GM12878 (cell line): Measurements from ENCODE around the gene MCM5. TPM values are rescaled to one million over a fixed set of nuclear protein-coding genes. Genes with fewer than 3 reads are reported as not detected.

Source experiments
- polyA plus RNA-seq, 11 experiments: library from polyadenylated mRNA; depleted of rRNA in 4 of 11; unstranded in 6 of 11; stranded (reverse) in 5 of 11; fragments of >200 nt; fragmentation: Nextera tagmentation in 4 of 11; fragmentation: Illumina TruSeq in 1 of 11; extraction: Ambion mirVana in 4 of 11; extraction: Trizol in 1 of 11; gene quantifications; 1 replicate in 1 of 11; 2 replicates in 10 of 11; pipeline versions ENCODE4 v1.2.1 to v1.2.3, GENCODE V29; 2011 to 2016; ENCODE audit warnings: inconsistent platforms in 2 of 11, missing spikeins in 2 of 11, low read depth in 1 of 11
- total RNA-seq, 4 experiments: library from RNA; depleted of rRNA in 3 of 4; stranded (reverse); fragments of >200 nt in 3 of 4; fragmentation: Illumina TruSeq in 1 of 4; extraction: Trizol in 1 of 4; gene quantifications; 2 replicates each; pipeline versions ENCODE4 v1.2.1 to v1.2.3, GENCODE V29; 2013 to 2021

The MCM5 gene
- total and polyA plus RNA-seq, 10 of the 15 experiments (the other 5 are each of a cell fraction or from before 2014, with no cell fraction given), result 14.1 to 360 (median 164) TPM

Other genes with a start within 250 kb of the MCM5 start
- gene HMGXB4, start 142.6 kb upstream of the MCM5 start, total RNA-seq (2014; rRNA removed), result 15.5 and 17.1 TPM in 2 replicates
- gene HMGXB4, start 142.6 kb upstream of the MCM5 start, total RNA-seq (2014; rRNA removed; fragmentation: Illumina TruSeq; extraction: Trizol), result 22.2 and 23.9 TPM in 2 replicates
- gene HMGXB4, start 142.6 kb upstream of the MCM5 start, total RNA-seq (2021), result 24.9 and 26.1 TPM in 2 replicates
- gene HMGXB4, start 142.6 kb upstream of the MCM5 start, polyA plus RNA-seq (2011; rRNA removed), result 36.2 and 44.4 TPM in 2 replicates
- 32.9 and 39.5 TPM in 2 replicates for gene HMGXB4, start 142.6 kb upstream of the MCM5 start, polyA plus RNA-seq (2014; fragmentation: Illumina TruSeq; extraction: Trizol)
- gene HMGXB4, start 142.6 kb upstream of the MCM5 start, polyA plus RNA-seq (2014; fragmentation: Nextera tagmentation; extraction: Ambion mirVana), result 10 to 100 TPM; 32.1 to 44.5 TPM
- 17.2 and 20.4 TPM in 2 replicates for gene HMGXB4, start 142.6 kb upstream of the MCM5 start, polyA plus RNA-seq (2014; rRNA removed)
- 10 to 100 TPM; 21.0 to 23.8 TPM for gene HMGXB4, start 142.6 kb upstream of the MCM5 start, polyA plus RNA-seq (2016; fragmentation: Nextera tagmentation; extraction: Ambion mirVana)
- gene TOM1, start 100.2 kb upstream of the MCM5 start, total RNA-seq (2014; rRNA removed), result 33.5 and 37.3 TPM in 2 replicates
- gene TOM1, start 100.2 kb upstream of the MCM5 start, total RNA-seq (2014; rRNA removed; fragmentation: Illumina TruSeq; extraction: Trizol), result 17.3 and 18.2 TPM in 2 replicates
- gene TOM1, start 100.2 kb upstream of the MCM5 start, total RNA-seq (2021), result 36.4 and 37.9 TPM in 2 replicates
- 32.2 and 64.6 TPM in 2 replicates for gene TOM1, start 100.2 kb upstream of the MCM5 start, polyA plus RNA-seq (2011; rRNA removed)
- gene TOM1, start 100.2 kb upstream of the MCM5 start, polyA plus RNA-seq (2014; fragmentation: Illumina TruSeq; extraction: Trizol), result 33.0 and 60.6 TPM in 2 replicates
- 1 to 10 TPM; 2.2 to 2.9 TPM for gene TOM1, start 100.2 kb upstream of the MCM5 start, polyA plus RNA-seq (2014; fragmentation: Nextera tagmentation; extraction: Ambion mirVana)
- gene TOM1, start 100.2 kb upstream of the MCM5 start, polyA plus RNA-seq (2014; rRNA removed), result 40.5 and 43.3 TPM in 2 replicates
- 10 to 100 TPM; 50.4 to 53.6 TPM for gene TOM1, start 100.2 kb upstream of the MCM5 start, polyA plus RNA-seq (2016; fragmentation: Nextera tagmentation; extraction: Ambion mirVana)
- 17.5 and 24.1 TPM in 2 replicates for gene HMOX1, start 19.0 kb upstream of the MCM5 start, total RNA-seq (2014; rRNA removed)
- 9.9 and 12.5 TPM in 2 replicates for gene HMOX1, start 19.0 kb upstream of the MCM5 start, total RNA-seq (2014; rRNA removed; fragmentation: Illumina TruSeq; extraction: Trizol)
- gene HMOX1, start 19.0 kb upstream of the MCM5 start, total RNA-seq (2021), result 20.2 and 21.9 TPM in 2 replicates
- 15.8 and 36.7 TPM in 2 replicates for gene HMOX1, start 19.0 kb upstream of the MCM5 start, polyA plus RNA-seq (2011; rRNA removed)
- 9.9 and 18.3 TPM in 2 replicates for gene HMOX1, start 19.0 kb upstream of the MCM5 start, polyA plus RNA-seq (2014; fragmentation: Illumina TruSeq; extraction: Trizol)
- gene HMOX1, start 19.0 kb upstream of the MCM5 start, polyA plus RNA-seq (2014; fragmentation: Nextera tagmentation; extraction: Ambion mirVana), result 1 to 10 TPM; 1.5 to 2.4 TPM
- gene HMOX1, start 19.0 kb upstream of the MCM5 start, polyA plus RNA-seq (2014; rRNA removed), result 22.9 and 30.6 TPM in 2 replicates
- gene HMOX1, start 19.0 kb upstream of the MCM5 start, polyA plus RNA-seq (2016; fragmentation: Nextera tagmentation; extraction: Ambion mirVana), result 10 to 100 TPM; 16.9 to 19.3 TPM
- gene RASD2, start 140.7 kb downstream of the MCM5 start, total RNA-seq (2014; rRNA removed), result not detected in 2 replicates
- not detected in 2 replicates for gene RASD2, start 140.7 kb downstream of the MCM5 start, total RNA-seq (2014; rRNA removed; fragmentation: Illumina TruSeq; extraction: Trizol)
- gene RASD2, start 140.7 kb downstream of the MCM5 start, total RNA-seq (2021), result not detected in 2 replicates
- 0.03 TPM in 1 of 2 replicates, not detected in the other for gene RASD2, start 140.7 kb downstream of the MCM5 start, polyA plus RNA-seq (2011; rRNA removed)
- gene RASD2, start 140.7 kb downstream of the MCM5 start, polyA plus RNA-seq (2014; fragmentation: Illumina TruSeq; extraction: Trizol), result not detected in 2 replicates
- not detected for gene RASD2, start 140.7 kb downstream of the MCM5 start, polyA plus RNA-seq (2014; fragmentation: Nextera tagmentation; extraction: Ambion mirVana)
- gene RASD2, start 140.7 kb downstream of the MCM5 start, polyA plus RNA-seq (2014; rRNA removed), result not detected in 2 replicates
- gene RASD2, start 140.7 kb downstream of the MCM5 start, polyA plus RNA-seq (2016; fragmentation: Nextera tagmentation; extraction: Ambion mirVana), result not detected
- 0.16 and 0.23 TPM in 2 replicates for gene MB, start 217.2 kb downstream of the MCM5 start, total RNA-seq (2014; rRNA removed)
- 0.31 TPM in 1 of 2 replicates, not detected in the other for gene MB, start 217.2 kb downstream of the MCM5 start, total RNA-seq (2014; rRNA removed; fragmentation: Illumina TruSeq; extraction: Trizol)
- gene MB, start 217.2 kb downstream of the MCM5 start, total RNA-seq (2021), result 0.41 TPM in 1 of 2 replicates, not detected in the other
- gene MB, start 217.2 kb downstream of the MCM5 start, polyA plus RNA-seq (2011; rRNA removed), result 0.19 and 0.33 TPM in 2 replicates
- gene MB, start 217.2 kb downstream of the MCM5 start, polyA plus RNA-seq (2014; fragmentation: Illumina TruSeq; extraction: Trizol), result 0.15 TPM in 1 of 2 replicates, not detected in the other
- under 1 TPM in 1 of 2 experiments, not detected in 1; 0.09 TPM for gene MB, start 217.2 kb downstream of the MCM5 start, polyA plus RNA-seq (2014; fragmentation: Nextera tagmentation; extraction: Ambion mirVana)
- 0.18 and 0.24 TPM in 2 replicates for gene MB, start 217.2 kb downstream of the MCM5 start, polyA plus RNA-seq (2014; rRNA removed)
- not detected for gene MB, start 217.2 kb downstream of the MCM5 start, polyA plus RNA-seq (2016; fragmentation: Nextera tagmentation; extraction: Ambion mirVana)
- 20.7 and 26.0 TPM in 2 replicates for gene APOL6, start 248.3 kb downstream of the MCM5 start, total RNA-seq (2014; rRNA removed)
- 22.9 and 23.0 TPM in 2 replicates for gene APOL6, start 248.3 kb downstream of the MCM5 start, total RNA-seq (2014; rRNA removed; fragmentation: Illumina TruSeq; extraction: Trizol)
- 16.2 and 16.9 TPM in 2 replicates for gene APOL6, start 248.3 kb downstream of the MCM5 start, total RNA-seq (2021)
- gene APOL6, start 248.3 kb downstream of the MCM5 start, polyA plus RNA-seq (2011; rRNA removed), result 10.4 and 13.7 TPM in 2 replicates
- gene APOL6, start 248.3 kb downstream of the MCM5 start, polyA plus RNA-seq (2014; fragmentation: Illumina TruSeq; extraction: Trizol), result 13.2 and 15.9 TPM in 2 replicates
- gene APOL6, start 248.3 kb downstream of the MCM5 start, polyA plus RNA-seq (2014; fragmentation: Nextera tagmentation; extraction: Ambion mirVana), result 1 to 10 TPM; 4.3 to 6.7 TPM
- gene APOL6, start 248.3 kb downstream of the MCM5 start, polyA plus RNA-seq (2014; rRNA removed), result 7.3 and 8.2 TPM in 2 replicates
- gene APOL6, start 248.3 kb downstream of the MCM5 start, polyA plus RNA-seq (2016; fragmentation: Nextera tagmentation; extraction: Ambion mirVana), result 1 to 10 TPM; 5.7 to 6.4 TPM